ENCODE data around the gene TMED7.

The TMED7 gene

GRCh38 chr5:115583474-115583873, 42.4 kb downstream of the TMED7 start:
- no peak for DNase-seq (ENCODE audit: low read depth in 2 of 2)

DNA sequence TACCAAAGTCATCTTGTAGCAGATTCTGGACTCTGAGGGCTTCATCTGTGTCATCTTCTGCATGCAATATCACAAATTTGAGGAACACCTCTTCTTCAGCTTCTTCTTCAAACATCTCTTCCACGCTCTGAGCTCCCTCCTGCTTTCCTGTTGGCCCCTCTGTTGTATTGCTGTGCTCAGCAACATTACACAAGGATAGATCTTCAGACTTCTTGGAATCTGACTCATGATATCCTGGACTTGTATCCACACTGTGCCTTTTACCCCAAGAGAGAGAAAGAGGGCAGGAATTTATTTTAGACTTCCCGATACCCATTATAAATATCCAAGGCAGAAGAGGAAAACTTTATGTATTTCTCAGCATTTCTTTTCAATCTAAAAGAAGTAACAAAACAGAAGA, 44.9 kb downstream of the TMED7 start:
- no peak for DNase-seq (ENCODE audit: low read depth in 2 of 2)

- no peak for DNase-seq (ENCODE audit: low read depth in 2 of 2)
Measured at GRCh38 chr5:115579747-115580173, 46.1 kb downstream of the TMED7 start.

DNA sequence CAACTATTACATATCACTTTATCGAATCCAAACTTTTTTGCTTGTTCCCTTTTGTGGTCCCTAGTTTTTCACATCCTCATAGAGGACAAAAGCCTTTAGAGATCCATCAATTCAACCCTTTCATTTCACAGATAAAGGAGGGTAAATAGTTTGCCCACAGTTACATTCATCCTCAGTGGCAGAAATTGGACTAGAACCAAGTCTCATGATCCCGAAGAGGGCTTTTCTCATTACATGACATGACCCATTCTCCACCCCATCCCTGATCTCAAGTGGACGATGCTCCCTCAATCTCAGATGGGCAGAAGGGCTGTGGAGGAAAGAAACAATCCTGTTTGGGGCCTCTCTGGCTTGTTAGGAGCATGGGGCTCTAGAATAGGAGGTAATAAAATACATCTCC, 46.6 kb downstream of the TMED7 start:
- no peak for DNase-seq (ENCODE audit: low read depth in 2 of 2)

DNA sequence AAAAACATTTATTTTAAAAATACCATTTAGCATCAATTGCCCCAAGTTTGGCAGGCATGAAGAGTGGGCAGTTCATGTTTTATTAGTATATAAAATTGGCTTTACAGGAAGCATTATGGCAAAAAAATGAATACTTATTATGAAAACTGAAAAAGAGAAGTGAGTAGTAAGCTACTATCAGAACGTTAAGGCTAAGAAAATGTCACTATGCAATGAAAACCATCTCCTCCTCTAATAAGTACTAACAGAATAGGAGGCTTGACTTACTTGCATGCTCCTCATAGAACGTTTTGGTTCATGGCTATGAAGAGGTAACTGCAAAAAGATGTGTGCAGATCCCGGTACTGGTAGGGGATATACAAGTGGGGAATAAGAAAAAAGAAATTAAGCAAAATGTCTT, 47.2 kb downstream of the TMED7 start:
- no peak for DNase-seq (ENCODE audit: low read depth in 2 of 2)

DNA sequence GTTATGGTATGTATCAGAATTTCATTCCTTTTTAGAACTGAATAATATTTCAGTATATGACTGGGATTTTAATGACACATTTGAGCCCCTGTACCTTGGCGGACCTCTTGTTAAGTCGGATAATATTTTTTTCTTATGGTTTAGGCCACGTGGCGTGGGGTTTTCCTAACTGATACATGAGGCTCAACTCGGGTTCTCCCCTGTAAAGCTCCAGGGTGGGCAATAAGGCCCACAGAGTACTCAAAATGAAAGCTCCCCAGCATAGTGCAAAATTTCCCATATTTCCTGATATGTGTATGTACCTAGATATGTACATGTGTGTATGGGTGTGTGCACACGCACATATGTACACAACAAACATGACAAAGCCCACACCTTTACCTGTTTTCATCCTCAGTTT, 48.1 kb downstream of the TMED7 start:
- no peak for DNase-seq (ENCODE audit: low read depth in 2 of 2)

DNA sequence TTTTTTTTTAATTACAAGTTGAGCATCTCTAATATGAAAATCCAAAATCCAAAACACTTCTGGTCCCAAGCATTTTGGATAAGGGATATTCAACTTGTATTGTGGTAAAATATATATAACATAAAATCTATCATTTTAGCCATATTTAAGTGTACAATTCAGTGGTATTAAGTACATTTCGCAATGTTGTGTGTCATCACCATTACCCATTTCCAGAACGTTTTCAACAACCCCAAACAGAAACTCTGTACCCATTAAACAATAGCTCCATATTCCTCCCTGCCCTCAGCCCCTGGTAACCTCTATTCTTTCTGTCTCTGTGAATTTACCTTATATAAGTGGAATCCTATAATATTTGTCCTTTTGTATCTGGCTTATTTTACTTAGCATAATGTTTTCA, 48.5 kb downstream of the TMED7 start:
- DNase-seq (ENCODE audit: low read depth in 2 of 2) = no peak

GRCh38 chr5:115575167-115576070, 50.4 kb downstream of the TMED7 start:
- no peak for DNase-seq (ENCODE audit: low read depth in 2 of 2)

- DNase-seq (ENCODE audit: low read depth in 2 of 2) = no peak
Measured at GRCh38 chr5:115573133-115573532, 52.7 kb downstream of the TMED7 start.

DNA sequence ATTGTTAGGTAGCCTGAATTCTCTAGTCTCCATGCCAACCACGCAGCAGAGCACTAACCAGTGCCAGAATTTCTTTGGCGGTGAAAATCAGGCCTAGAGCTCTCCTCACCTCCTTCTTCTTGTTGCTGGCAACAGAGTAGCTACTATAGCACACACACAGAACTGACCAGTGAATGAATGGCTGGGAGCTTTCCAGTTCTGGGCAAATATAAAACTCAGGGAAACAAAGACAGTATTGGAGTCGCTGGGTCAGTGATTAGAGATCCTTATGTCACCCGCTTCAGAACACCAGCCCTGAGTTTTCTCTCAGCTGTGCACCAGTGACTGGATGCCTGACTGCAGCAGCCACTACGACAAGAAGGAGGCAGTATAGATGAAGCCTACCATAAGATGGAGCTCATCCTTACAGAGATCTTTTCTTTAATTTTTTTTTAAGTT, 54.4 kb downstream of the TMED7 start:
- no peak for DNase-seq (ENCODE audit: low read depth in 2 of 2)

- DNase-seq (ENCODE audit: low read depth in 2 of 2) = no peak
Measured at GRCh38 chr5:115568668-115569067, 57.2 kb downstream of the TMED7 start.

DNA sequence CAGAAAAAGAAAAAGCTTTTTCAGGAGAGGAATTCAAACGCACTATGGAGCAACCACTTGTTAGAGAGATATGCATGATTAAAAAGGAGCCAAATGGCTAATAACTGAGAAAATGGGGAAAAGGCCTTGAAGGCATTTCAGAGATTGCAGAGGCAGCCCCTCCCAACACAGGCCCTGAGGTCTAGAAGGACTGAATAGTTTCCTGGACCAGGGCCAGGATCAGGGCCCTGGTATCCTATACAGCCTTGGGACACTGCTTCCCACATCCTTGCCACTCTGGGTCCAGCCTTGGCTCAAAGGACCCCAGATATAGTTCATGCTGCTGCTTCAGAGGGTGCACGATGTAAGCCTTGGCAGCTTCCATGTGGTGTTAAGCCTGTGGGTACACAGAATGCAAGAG, 60.6 kb downstream of the TMED7 start:
- DNase-seq (ENCODE audit: low read depth in 2 of 2) = no peak

All from stimulated activated CD8-positive, alpha-beta memory T cell treated with anti-CD3 and anti-CD28 coated beads, Interleukin-2, amount 100 ng/mL, for 48 hours (primary cell).